Placental pericyte (primary cell): Measurements from ENCODE around the gene KLHL1. TPM values are rescaled to one million over a fixed set of nuclear protein-coding genes. Genes with fewer than 3 reads are reported as not detected.

Experiments
- small RNA-seq: library from RNA; depleted of rRNA; stranded (forward); fragments of <200 nt; gene quantifications from one replicate; pipeline ENCODE3, GENCODE V24; 2012; ENCODE audit warnings: low replicate concordance
- total RNA-seq: library from RNA; depleted of rRNA; stranded (reverse); fragments of >200 nt; gene quantifications from 2 replicates; pipeline ENCODE4 v1.2.3, GENCODE V29; 2012

The KLHL1 gene
- total RNA-seq = not detected in 2 replicates

GRCh38 chr13:70108356-70109105, at the start of gene KLHL1:
TSS of gene KLHL1 (minus strand) at chr13:70108452. CDS start at chr13:70107699, 753 bp downstream.

DNA sequence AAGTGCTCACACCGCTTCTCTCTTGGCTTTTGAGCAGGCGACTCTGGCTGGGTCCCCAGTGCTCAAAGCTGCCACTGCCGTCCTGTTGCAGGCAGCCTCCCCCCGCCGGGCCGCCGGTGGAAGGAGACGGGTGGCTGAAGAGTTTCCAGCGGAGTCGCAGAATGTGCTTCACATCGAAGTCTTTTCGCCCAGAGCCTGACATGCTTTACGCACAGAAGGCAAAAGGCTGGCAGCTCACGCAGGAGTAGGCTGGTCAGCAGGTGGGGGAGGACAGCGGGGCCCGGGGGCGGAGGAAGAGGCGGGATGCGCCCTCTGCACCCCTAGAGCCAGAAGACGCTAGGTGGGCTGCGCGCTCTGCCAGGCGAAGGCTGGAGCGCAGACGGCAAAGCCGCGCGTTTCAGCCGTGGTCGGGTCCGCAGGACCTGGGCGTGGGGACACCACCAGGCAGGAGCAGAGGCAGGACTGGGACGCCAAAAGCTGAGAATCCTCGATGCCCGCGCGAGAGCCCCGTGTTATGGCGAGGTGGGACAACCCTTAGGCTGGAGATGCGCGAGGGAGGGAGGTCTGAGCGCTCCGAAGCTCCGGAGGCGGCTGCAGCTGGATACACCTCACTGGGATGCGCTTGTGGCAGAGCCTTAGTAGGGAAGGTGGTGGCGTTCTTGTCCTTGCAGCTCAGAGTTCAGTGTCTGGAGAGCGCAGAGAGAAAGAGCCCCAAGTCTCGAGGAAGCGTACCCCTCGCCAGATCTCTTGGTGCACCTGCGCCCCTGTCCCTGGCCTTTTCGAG, 562 bp downstream of the KLHL1 start, which contains the start of gene ATXN8OS:
Gene ATXN8OS, plus strand, starts transcription at position 329 of the 784 bp plus-strand sequence.

Small RNA genes within 50 kb of the gene (small RNA-seq; reads per million reads assigned to genes)
- not detected for gene RNY3P10

Other genes with a start within 250 kb of the KLHL1 start
- not detected in 2 replicates for gene ATXN8OS, start 626 bp downstream of the KLHL1 start, total RNA-seq